Gastrocnemius medialis (tissue), 4 donors: Measurements from ENCODE around the gene CALN1.

Source experiments
- CTCF ChIP-seq, 5 experiments: fragments of 450-650 bp in 3 of 5; fragments of 200-600 bp in 2 of 5; sonication (generic) in 2 of 5; IDR thresholded peaks in 4 of 5; conservative IDR thresholded peaks in 1 of 5; 1 replicate in 4 of 5; 2 replicates in 1 of 5; pipeline ENCODE4 v1.5.1; 2016 to 2019; ENCODE audit warnings: antibody characterized with exemption in 5 of 5, mild to moderate bottlenecking in 3 of 5, moderate library complexity in 3 of 5
- POLR2A ChIP-seq, 2 donors: fragments of 450-650 bp; IDR thresholded peaks; one replicate each; pipeline ENCODE4 v1.6.1; 2017; ENCODE audit warnings: antibody characterized with exemption in 2 of 2, mild to moderate bottlenecking in 2 of 2, moderate library complexity in 2 of 2

DNA sequence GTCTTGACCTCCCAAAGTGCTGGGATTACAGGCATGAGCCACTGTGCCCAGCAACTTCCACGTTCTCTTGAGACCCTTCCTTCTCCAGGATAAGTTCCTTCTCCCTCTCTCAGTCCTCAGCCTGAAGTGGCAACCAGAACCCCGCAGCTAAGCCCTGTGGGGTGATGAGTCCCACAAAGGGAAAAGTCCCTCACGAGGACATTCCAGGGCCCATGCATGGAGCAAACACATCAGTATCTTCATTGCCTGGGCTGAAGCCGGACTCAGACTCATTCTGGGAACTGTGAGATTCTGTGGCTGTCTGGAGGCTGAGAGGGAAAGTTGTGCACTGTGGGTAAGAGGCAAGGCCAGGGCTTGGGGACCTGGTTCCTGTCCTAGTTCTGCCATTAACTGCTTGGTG lies 657.3 kb downstream of the CALN1 start:
- TF ChIP-seq CTCF (IDR thresholded peaks at IDR 0.05 in 4 of 5, conservative IDR thresholded peaks at IDR 0.05 in 1 of 5): no peak
- TF ChIP-seq POLR2A (IDR thresholded peaks at IDR 0.05): no peak
